G401.6 (cell line): ENCODE measurements around the gene S100P.
"Not testable (repeated sequence)": the region's sequence is repeated elsewhere in the genome, so short reads cannot be mapped to it uniquely, and the experiment has no call there.

Experiments used
- FAIRE-seq: peaks from 2 replicates; lab custom pipeline; 2012; peaks lifted over from hg19 to GRCh38; lab: Jason Lieb, UNC

Gene S100P

GRCh38 chr4:6693231-6694176 is at the start of gene S100P:
S100P (plus strand) TSS chr4:6693878; CDS start chr4:6693933, 55 bp downstream.
- no peak for FAIRE-seq

- FAIRE-seq = no peak
These were observed 48.7 kb upstream of the S100P start for GRCh38 chr4:6644792-6645530.

DNA sequence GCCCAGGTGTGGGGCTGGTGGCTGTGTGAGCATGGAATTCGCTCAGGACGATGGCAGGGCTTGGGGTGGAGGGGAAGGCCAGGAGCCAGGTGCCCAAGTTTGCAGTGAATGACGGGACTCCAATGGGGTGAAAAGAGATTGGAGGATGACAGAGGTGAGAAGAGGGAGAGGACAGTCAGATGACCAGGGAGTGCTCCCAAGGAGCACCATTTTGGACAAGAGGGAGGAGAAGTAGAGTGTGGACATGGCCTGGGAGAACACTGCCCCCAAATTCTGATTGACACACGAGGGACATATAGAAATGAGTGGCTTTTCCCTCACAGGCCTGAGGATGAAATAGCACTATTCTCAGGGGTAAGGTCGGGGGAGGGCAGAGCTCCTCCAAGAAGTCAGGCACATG is 46.5 kb upstream of the S100P start:
- FAIRE-seq = no peak

DNA sequence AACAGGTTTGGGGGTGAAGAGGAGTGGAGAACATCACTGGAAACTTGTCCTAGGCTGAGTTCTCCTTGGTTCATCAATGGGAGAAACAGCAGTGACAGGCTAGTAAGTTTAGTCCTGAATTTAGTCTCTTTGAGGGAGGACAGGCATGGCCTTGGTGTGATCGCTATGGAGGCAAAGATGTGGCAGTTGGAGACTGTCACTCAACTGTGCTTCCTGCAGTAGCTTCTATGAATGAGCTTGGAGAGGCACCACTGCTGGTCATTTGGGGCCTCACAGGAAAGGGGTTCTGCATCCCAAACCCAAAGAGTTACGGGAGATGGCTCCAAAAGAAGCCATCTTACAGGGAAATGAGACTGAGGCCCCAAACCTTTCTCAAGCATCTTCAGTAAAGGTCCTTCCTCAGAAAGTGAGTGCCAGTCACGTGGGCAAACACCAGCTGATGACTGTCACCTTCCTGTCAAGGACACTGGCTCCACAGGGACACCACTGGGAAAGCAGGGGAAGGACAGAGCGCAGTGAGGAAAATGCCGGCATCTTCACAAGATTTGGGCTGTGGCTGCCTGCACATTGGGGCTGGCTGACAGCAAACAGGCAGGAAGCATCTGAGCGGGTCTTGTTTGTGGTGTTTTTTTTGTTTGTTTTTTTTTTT is 46.0 kb upstream of the S100P start:
- no peak for FAIRE-seq

- FAIRE-seq = no peak
These were observed 44.5 kb upstream of the S100P start for GRCh38 chr4:6649216-6649615.

DNA sequence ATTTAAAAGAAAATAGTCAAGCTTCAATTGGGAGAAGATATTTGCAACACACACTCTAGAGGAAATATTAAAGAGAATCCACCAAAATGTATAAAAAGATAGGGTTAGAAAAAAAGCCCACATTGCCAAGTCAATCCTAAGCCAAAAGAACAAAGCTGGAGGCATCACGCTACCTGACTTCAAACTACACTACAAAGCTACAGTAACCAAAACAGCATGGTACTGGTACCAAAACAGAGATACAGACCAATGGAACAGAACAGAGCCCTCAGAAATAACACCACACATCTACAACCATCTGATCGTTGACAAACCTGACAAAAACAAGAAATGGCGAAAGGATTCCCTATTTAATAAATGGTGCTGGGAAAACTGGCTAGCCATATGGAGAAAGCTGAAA is 39.5 kb upstream of the S100P start:
- FAIRE-seq = not testable (repeated sequence)

- not testable (repeated sequence) for FAIRE-seq
These were observed 38.4 kb upstream of the S100P start for GRCh38 chr4:6655291-6655690.

GRCh38 chr4:6655924-6656323 is 37.8 kb upstream of the S100P start:
- FAIRE-seq = no peak

GRCh38 chr4:6657242-6658208 is 36.2 kb upstream of the S100P start:
- no peak for FAIRE-seq

- no peak for FAIRE-seq
These were observed 35.5 kb upstream of the S100P start for GRCh38 chr4:6658209-6658595.

DNA sequence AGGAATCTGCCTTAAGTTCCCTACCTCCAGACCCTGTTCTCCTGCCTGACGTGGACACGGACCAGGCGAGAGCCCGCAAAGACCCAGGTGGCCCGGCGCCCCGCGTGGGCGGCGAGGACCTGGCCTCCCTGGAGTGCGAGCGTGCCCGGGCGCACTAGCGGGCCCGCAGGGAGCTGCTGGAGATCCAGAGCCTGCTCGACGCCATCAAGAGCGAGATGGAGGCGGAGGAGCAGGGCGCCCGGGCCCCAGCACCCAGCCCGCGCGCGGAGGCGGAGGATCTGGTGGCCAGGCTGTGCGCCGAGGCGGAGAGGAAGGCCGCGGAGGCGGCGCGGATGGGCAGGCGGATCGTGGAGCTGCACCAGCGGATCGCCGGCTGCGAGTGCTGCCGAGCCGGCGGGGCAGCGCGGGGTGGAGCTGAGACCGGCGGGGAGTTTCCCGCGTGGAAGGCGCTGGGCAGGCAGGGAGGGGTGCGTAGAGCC is 35.0 kb upstream of the S100P start:
- FAIRE-seq = no peak

- FAIRE-seq = no peak
These were observed 33.8 kb upstream of the S100P start for GRCh38 chr4:6659897-6660296.

GRCh38 chr4:6660430-6660829 is 33.2 kb upstream of the S100P start:
- FAIRE-seq = no peak

GRCh38 chr4:6662591-6662990 is 31.1 kb upstream of the S100P start:
- FAIRE-seq = no peak

- no peak for FAIRE-seq
These were observed 29.9 kb upstream of the S100P start for GRCh38 chr4:6663596-6664393.

- FAIRE-seq = no peak
These were observed 28.4 kb upstream of the S100P start for GRCh38 chr4:6665320-6665654.

DNA sequence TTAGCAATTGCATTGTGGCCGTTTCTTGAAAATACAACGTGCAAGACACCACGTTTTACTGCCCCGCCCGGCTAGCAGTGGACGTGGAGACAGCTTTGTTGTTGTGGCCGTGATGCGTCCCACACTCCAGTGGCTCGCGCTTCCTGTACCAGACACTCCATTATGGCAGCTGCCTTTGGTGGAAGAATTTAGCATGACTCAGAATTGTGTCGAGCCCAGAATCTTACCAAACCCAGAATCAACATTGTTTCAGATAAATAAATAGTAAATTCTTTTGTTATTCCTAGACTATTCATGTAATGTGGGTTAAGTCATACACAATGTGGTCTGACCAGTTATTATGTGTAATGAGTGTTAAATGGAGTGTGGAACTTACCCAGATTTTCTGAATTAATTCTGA is 25.3 kb upstream of the S100P start:
- FAIRE-seq = no peak

DNA sequence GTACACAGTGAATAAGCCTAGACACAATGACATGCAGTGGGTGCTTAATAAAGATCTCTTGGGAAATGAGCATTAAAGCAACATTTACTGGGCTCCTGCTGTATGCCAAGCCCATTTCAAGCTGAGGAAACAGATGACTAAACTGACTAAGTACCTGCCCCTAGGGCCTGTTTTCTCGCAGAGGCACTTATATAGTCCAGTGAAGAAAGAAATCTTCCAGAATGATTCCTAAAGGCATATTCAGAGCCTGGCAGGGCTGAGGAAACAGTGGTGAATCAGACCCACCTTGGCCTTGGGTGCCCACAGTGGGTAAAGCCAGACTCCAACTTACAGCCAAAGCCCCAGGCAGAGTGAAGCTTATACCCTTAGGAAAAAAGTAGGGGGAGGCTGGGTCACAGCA is 22.0 kb upstream of the S100P start:
- FAIRE-seq = no peak

DNA sequence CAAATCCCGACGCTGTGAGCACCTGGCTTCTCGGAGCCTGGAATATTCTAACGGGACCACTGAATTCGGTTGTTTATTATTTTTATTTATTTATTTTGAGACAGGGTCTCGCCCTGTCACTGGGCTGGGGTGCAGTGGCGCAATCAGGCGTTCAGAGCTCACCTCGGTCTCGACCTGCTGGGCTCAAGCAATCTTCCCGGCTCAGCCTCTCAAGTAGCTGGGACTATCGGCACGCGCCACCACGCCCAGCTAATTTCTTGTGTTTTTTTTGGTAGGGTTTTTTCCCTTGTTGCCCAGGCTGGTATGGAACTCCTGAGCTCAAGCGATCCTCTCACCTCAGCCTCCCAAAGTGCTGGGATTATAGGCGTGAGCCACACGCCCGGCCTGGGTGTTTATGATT is 21.5 kb upstream of the S100P start:
- FAIRE-seq = no peak

DNA sequence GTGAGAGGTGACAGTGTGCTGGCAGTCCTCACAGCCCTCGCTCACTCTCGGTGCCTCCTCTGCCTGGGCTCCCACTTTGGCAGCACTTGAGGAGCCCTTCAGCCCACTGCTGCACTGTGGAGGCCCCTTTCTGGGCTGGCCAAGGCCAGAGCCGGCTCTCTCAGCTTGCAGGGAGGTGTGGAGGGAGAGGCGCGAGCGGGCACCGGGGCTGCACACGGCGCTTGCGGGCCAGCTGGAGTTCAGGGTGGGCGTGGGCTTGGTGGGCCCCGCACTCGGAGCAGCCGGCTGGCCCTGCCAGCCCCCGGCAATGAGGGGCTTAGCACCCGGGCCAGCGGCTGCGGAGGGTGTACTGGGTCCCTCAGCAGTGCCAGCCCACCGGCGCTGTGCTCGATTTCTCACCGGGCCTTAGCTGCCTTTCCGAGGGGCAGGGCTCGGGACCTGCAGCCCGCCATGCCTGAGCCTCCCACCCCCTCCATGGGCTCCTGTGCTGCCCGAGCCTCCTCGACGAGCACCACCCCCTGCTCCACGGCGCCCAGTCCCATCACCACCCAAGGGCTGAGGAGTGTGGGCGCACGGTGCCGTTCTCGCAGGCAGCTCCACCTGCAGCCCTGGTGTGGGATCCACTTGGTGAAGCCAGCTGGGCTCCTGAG is 21.0 kb upstream of the S100P start:
- not testable (repeated sequence) for FAIRE-seq
